Gastroesophageal sphincter (tissue), 3 donors: Measurements from ENCODE around the gene VWA8.

Experiments
- CTCF ChIP-seq, 4 experiments: fragments of 200-600 bp in 2 of 4; fragments of 450-650 bp in 2 of 4; sonication (generic) in 1 of 4; IDR thresholded peaks; one replicate each; pipeline ENCODE4 v1.5.1; 2017 to 2019; ENCODE audit warnings: antibody characterized with exemption in 4 of 4, mild to moderate bottlenecking in 2 of 4, moderate library complexity in 2 of 4
- EP300 ChIP-seq: sonication (generic); formaldehyde crosslinking; IDR thresholded peaks from one replicate; pipeline ENCODE4 v1.6.1; 2017; ENCODE audit warnings: antibody characterized with exemption, mild to moderate bottlenecking
- POLR2AphosphoS5 ChIP-seq: sonication (generic); formaldehyde crosslinking; IDR thresholded peaks from one replicate; pipeline ENCODE4 v1.6.1; 2017; ENCODE audit warnings: antibody characterized with exemption

GRCh38 chr13:41631296-41631965, 329.5 kb downstream of the VWA8 start:
- TF ChIP-seq CTCF (IDR thresholded peaks at IDR 0.05) (no peak), POLR2AphosphoS5 (no peak), EP300 (no peak)
